WTC11 (cell line): ENCODE measurements around the gene MTX1. TPM values are rescaled to one million over a fixed set of nuclear protein-coding genes. Genes with fewer than 3 reads are reported as not detected.

Experiments
- ATF1 ChIP-seq: sonication (generic); formaldehyde crosslinking; IDR thresholded peaks from 2 replicates; pipeline ENCODE4 v1.8.1; 2023; ENCODE audit warnings: mild to moderate bottlenecking, moderate library complexity, missing genetic modification reagents
- ATF3 ChIP-seq: sonication (generic); formaldehyde crosslinking; conservative IDR thresholded peaks from 2 replicates; pipeline ENCODE4 v1.8.1; 2022; ENCODE audit warnings: mild to moderate bottlenecking, missing genetic modification reagents
- CREM ChIP-seq: sonication (generic); formaldehyde crosslinking; IDR thresholded peaks from 2 replicates; pipeline ENCODE4 v1.8.1; 2022; ENCODE audit warnings: mild to moderate bottlenecking, missing genetic modification reagents, moderate library complexity
- E2F5 ChIP-seq: sonication (generic); formaldehyde crosslinking; IDR thresholded peaks from 2 replicates; pipeline ENCODE4 v1.8.1; 2022; ENCODE audit warnings: mild to moderate bottlenecking, moderate library complexity, missing genetic modification reagents
- ELF4 ChIP-seq: sonication (generic); formaldehyde crosslinking; IDR thresholded peaks from 2 replicates; pipeline ENCODE4 v1.8.1; 2022; ENCODE audit warnings: low read depth, mild to moderate bottlenecking, moderate library complexity, missing genetic modification reagents
- EMX1 ChIP-seq: fragments of 250-450 bp; sonication (Bioruptor Pico); IDR thresholded peaks from 2 replicates; pipeline ENCODE4 v1.8.0; 2021; ENCODE audit warnings: mild to moderate bottlenecking
- FOXJ3 ChIP-seq: sonication (generic); formaldehyde crosslinking; IDR thresholded peaks from 2 replicates; pipeline ENCODE4 v1.9.0; 2021; ENCODE audit warnings: missing genetic modification reagents, mild to moderate bottlenecking, borderline replicate concordance
- FOXP1 ChIP-seq: sonication (generic); formaldehyde crosslinking; IDR thresholded peaks from 2 replicates; pipeline ENCODE4 v1.8.0; 2022; ENCODE audit warnings: missing genetic modification reagents, mild to moderate bottlenecking, moderate library complexity, borderline replicate concordance
- HMGA2 ChIP-seq: fragments of 250-450 bp; sonication (Bioruptor Pico); IDR thresholded peaks from 2 replicates; pipeline ENCODE4 v1.4.0; 2021; ENCODE audit warnings: mild to moderate bottlenecking, moderate library complexity
- KAT7 ChIP-seq: sonication (generic); formaldehyde crosslinking; IDR thresholded peaks from 2 replicates; pipeline ENCODE4 v1.8.1; 2023; ENCODE audit warnings: missing genetic modification reagents, mild to moderate bottlenecking, borderline replicate concordance
- MYBL2 ChIP-seq: sonication (generic); formaldehyde crosslinking; IDR thresholded peaks from 2 replicates; pipeline ENCODE4 v1.8.1; 2023; ENCODE audit warnings: mild to moderate bottlenecking, moderate library complexity, missing genetic modification reagents
- NFE2L1 ChIP-seq: sonication (generic); formaldehyde crosslinking; IDR thresholded peaks from 2 replicates; pipeline ENCODE4 v1.8.1; 2023; ENCODE audit warnings: missing genetic modification reagents
- NR1H2 ChIP-seq: sonication (generic); formaldehyde crosslinking; IDR thresholded peaks from 2 replicates; pipeline ENCODE4 v1.9.0; 2021; ENCODE audit warnings: mild to moderate bottlenecking, moderate library complexity, missing genetic modification reagents
- PRRX2 ChIP-seq: fragments of 250-450 bp; sonication (Bioruptor Pico); IDR thresholded peaks from 2 replicates; pipeline ENCODE4 v1.8.0; 2021; ENCODE audit warnings: mild to moderate bottlenecking
- SMAD4 ChIP-seq: sonication (generic); formaldehyde crosslinking; IDR thresholded peaks from 2 replicates; pipeline ENCODE4 v1.8.0; 2022; ENCODE audit warnings: mild to moderate bottlenecking, missing genetic modification reagents
- STAT6 ChIP-seq: sonication (generic); formaldehyde crosslinking; conservative IDR thresholded peaks from 2 replicates; pipeline ENCODE4 v1.8.1; 2023; ENCODE audit warnings: mild to moderate bottlenecking, low read depth, missing genetic modification reagents, moderate library complexity
- TCF7 ChIP-seq: sonication (generic); formaldehyde crosslinking; IDR thresholded peaks from 2 replicates; pipeline ENCODE4 v1.8.0; 2022; ENCODE audit warnings: mild to moderate bottlenecking, low read depth, missing genetic modification reagents, moderate library complexity
- TEAD1 ChIP-seq: sonication (generic); formaldehyde crosslinking; IDR thresholded peaks from 2 replicates; pipeline ENCODE4 v1.8.0; 2022; ENCODE audit warnings: mild to moderate bottlenecking, missing genetic modification reagents
- ZBTB21 ChIP-seq: sonication (generic); formaldehyde crosslinking; IDR thresholded peaks from 2 replicates; pipeline ENCODE4 v1.8.1; 2023; ENCODE audit warnings: mild to moderate bottlenecking, missing genetic modification reagents, borderline replicate concordance
- ZNF263 ChIP-seq: sonication (generic); formaldehyde crosslinking; IDR thresholded peaks from 2 replicates; pipeline ENCODE4 v1.8.1; 2022; ENCODE audit warnings: low read depth, mild to moderate bottlenecking, moderate library complexity, missing genetic modification reagents
- ZNF423 ChIP-seq: fragments of 250-450 bp; sonication (Bioruptor Pico); IDR thresholded peaks from 2 replicates; pipeline ENCODE4 v2.1.2; 2022; ENCODE audit warnings: mild to moderate bottlenecking, moderate library complexity
- ZSCAN18 ChIP-seq: fragments of 250-450 bp; sonication (Bioruptor Pico); IDR thresholded peaks from 2 replicates; pipeline ENCODE4 v2.1.2; 2022; ENCODE audit warnings: mild to moderate bottlenecking, moderate library complexity
- total RNA-seq: library from RNA; stranded (reverse); gene quantifications from 3 replicates; pipeline ENCODE4 v1.2.3, GENCODE V29; 2021
- TF ChIP-seq, protein P1 (sequence below): sonication (generic); formaldehyde crosslinking; IDR thresholded peaks from 2 replicates; pipeline ENCODE4 v1.8.1; 2023; ENCODE audit warnings: mild to moderate bottlenecking, missing genetic modification reagents, moderate library complexity
- TF ChIP-seq, protein P2 (sequence below): fragments of 250-450 bp; sonication (Bioruptor Pico); IDR thresholded peaks from 2 replicates; pipeline ENCODE4 v1.9.0; 2021; ENCODE audit warnings: moderate library complexity, mild to moderate bottlenecking, inconsistent platforms, borderline replicate concordance
- TF ChIP-seq, protein P3 (sequence below): sonication (generic); formaldehyde crosslinking; IDR thresholded peaks from 2 replicates; pipeline ENCODE4 v1.8.1; 2023; ENCODE audit warnings: mild to moderate bottlenecking, missing genetic modification reagents
- TF ChIP-seq, protein P4 (sequence below): fragments of 250-450 bp; sonication (Bioruptor Pico); IDR thresholded peaks from 2 replicates; pipeline ENCODE4 v1.8.0; 2021; ENCODE audit warnings: mild to moderate bottlenecking
- TF ChIP-seq, protein P5 (sequence below): sonication (generic); formaldehyde crosslinking; IDR thresholded peaks from 2 replicates; pipeline ENCODE4 v1.8.0; 2022; ENCODE audit warnings: mild to moderate bottlenecking, missing genetic modification reagents

Gene MTX1
- total RNA-seq, 1 experiment from 2014 or later = 62.8 TPM

GRCh38 chr1:155244368-155245162, 36.1 kb downstream of the MTX1 start (continued):
- TF ChIP-seq STAT6 = no peak
- TF ChIP-seq, protein P1, sequence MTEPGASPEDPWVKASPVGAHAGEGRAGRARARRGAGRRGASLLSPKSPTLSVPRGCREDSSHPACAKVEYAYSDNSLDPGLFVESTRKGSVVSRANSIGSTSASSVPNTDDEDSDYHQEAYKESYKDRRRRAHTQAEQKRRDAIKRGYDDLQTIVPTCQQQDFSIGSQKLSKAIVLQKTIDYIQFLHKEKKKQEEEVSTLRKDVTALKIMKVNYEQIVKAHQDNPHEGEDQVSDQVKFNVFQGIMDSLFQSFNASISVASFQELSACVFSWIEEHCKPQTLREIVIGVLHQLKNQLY (CRISPR knock-in tag) = no peak
- TF ChIP-seq HMGA2 (CRISPR knock-in tag) = no peak
- TF ChIP-seq NFE2L1 (CRISPR knock-in tag) = peak; percentile 61; the same call in 1 of the 2 replicates
- no peak; the same call in 1 of the 2 replicates for TF ChIP-seq ZBTB21 (CRISPR knock-in tag)
- TF ChIP-seq SMAD4 = no peak
- TF ChIP-seq, protein P2, sequence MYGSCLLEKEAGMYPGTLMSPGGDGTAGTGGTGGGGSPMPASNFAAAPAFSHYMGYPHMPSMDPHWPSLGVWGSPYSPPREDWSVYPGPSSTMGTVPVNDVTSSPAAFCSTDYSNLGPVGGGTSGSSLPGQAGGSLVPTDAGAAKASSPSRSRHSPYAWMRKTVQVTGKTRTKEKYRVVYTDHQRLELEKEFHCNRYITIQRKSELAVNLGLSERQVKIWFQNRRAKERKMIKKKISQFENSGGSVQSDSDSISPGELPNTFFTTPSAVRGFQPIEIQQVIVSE (CRISPR knock-in tag) = no peak
- peak; percentile 69 for TF ChIP-seq ZNF423 (CRISPR knock-in tag)
- no peak for TF ChIP-seq KAT7
- no peak for TF ChIP-seq ATF3 (CRISPR knock-in tag)
- TF ChIP-seq FOXJ3 (CRISPR knock-in tag) = no peak
- no peak for TF ChIP-seq ZNF263 (CRISPR knock-in tag)
- TF ChIP-seq ZSCAN18 = no peak
- TF ChIP-seq, protein P3, sequence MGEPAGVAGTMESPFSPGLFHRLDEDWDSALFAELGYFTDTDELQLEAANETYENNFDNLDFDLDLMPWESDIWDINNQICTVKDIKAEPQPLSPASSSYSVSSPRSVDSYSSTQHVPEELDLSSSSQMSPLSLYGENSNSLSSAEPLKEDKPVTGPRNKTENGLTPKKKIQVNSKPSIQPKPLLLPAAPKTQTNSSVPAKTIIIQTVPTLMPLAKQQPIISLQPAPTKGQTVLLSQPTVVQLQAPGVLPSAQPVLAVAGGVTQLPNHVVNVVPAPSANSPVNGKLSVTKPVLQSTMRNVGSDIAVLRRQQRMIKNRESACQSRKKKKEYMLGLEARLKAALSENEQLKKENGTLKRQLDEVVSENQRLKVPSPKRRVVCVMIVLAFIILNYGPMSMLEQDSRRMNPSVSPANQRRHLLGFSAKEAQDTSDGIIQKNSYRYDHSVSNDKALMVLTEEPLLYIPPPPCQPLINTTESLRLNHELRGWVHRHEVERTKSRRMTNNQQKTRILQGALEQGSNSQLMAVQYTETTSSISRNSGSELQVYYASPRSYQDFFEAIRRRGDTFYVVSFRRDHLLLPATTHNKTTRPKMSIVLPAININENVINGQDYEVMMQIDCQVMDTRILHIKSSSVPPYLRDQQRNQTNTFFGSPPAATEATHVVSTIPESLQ = no peak
- TF ChIP-seq EMX1 (CRISPR knock-in tag) = no peak
- TF ChIP-seq, protein P4, sequence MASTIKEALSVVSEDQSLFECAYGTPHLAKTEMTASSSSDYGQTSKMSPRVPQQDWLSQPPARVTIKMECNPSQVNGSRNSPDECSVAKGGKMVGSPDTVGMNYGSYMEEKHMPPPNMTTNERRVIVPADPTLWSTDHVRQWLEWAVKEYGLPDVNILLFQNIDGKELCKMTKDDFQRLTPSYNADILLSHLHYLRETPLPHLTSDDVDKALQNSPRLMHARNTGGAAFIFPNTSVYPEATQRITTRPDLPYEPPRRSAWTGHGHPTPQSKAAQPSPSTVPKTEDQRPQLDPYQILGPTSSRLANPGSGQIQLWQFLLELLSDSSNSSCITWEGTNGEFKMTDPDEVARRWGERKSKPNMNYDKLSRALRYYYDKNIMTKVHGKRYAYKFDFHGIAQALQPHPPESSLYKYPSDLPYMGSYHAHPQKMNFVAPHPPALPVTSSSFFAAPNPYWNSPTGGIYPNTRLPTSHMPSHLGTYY (CRISPR knock-in tag) = no peak
- peak; percentile 90; the same call in 1 of the 2 replicates for TF ChIP-seq FOXP1 (CRISPR knock-in tag)
- TF ChIP-seq ELF4 = no peak
- TF ChIP-seq TEAD1 (CRISPR knock-in tag) = peak; percentile 87
- TF ChIP-seq TCF7 (CRISPR knock-in tag) = no peak
- TF ChIP-seq E2F5 (CRISPR knock-in tag) = peak; percentile 100
- no peak for TF ChIP-seq NR1H2 (CRISPR knock-in tag)
- TF ChIP-seq, protein P5, sequence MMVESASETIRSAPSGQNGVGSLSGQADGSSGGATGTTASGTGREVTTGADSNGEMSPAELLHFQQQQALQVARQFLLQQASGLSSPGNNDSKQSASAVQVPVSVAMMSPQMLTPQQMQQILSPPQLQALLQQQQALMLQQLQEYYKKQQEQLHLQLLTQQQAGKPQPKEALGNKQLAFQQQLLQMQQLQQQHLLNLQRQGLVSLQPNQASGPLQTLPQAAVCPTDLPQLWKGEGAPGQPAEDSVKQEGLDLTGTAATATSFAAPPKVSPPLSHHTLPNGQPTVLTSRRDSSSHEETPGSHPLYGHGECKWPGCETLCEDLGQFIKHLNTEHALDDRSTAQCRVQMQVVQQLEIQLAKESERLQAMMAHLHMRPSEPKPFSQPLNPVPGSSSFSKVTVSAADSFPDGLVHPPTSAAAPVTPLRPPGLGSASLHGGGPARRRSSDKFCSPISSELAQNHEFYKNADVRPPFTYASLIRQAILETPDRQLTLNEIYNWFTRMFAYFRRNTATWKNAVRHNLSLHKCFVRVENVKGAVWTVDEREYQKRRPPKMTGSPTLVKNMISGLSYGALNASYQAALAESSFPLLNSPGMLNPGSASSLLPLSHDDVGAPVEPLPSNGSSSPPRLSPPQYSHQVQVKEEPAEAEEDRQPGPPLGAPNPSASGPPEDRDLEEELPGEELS (CRISPR knock-in tag) = peak; percentile 84; the same call in 1 of the 2 replicates
- peak; percentile 68 for TF ChIP-seq CREM (CRISPR knock-in tag)
- no peak for TF ChIP-seq PRRX2
- no peak for TF ChIP-seq ATF1 (CRISPR knock-in tag)
- TF ChIP-seq MYBL2 (CRISPR knock-in tag) = peak; percentile 97
